ENCODE results near the gene FLACC1.

- no peak for TF ChIP-seq FOXP4 (CRISPR knock-in tag; IDR thresholded peaks at IDR 0.05)
- TF ChIP-seq USF2 (CRISPR knock-in tag; IDR thresholded peaks at IDR 0.05) = no peak
- TF ChIP-seq CTCF (IDR thresholded peaks at IDR 0.05) = no peak
- TF ChIP-seq GABPB1 (CRISPR knock-in tag; IDR thresholded peaks at IDR 0.05) = no peak
- no peak for TF ChIP-seq ATF2 (CRISPR knock-in tag; IDR thresholded peaks at IDR 0.05; ENCODE audit: borderline replicate concordance, low read depth)
These were observed 7.5 kb downstream of the FLACC1 start for GRCh38 chr2:201349601-201350000.
